WTC11 (cell line): ENCODE measurements around the gene MKLN1. TPM values are rescaled to one million over a fixed set of nuclear protein-coding genes. Genes with fewer than 3 reads are reported as not detected.

ENCODE experiments used
- ATAC-seq: fragments of 200-7000 bp; cut with Tn5 transposase; 2 replicates; pipeline ENCODE4 v1.10.0; 2021; ENCODE audit warnings: mild to moderate bottlenecking, moderate library complexity
- CTCF ChIA-PET: fragments of 300-600 bp; sonication (Branson Sonifier 250); formaldehyde crosslinking; loops from one replicate; lab custom pipeline; 2021; ENCODE audit warnings: antibody characterized with exemption; lab: Charles Lee
- POLR2A ChIA-PET: fragments of 350-600 bp; sonication (Branson Sonifier 250); formaldehyde crosslinking; loops from one replicate; lab custom pipeline; 2021; ENCODE audit warnings: antibody characterized with exemption; lab: Charles Lee
- DNase-seq: peaks from one replicate; pipeline ENCODE4 v3.0.0; 2021; ENCODE audit warnings: low spot score
- H3K27ac Mint-ChIP-seq: 2 replicates; pipeline ENCODE4 v1.8.0; 2021; ENCODE audit warnings: mixed read lengths
- H3K27me3 Mint-ChIP-seq: 2 replicates; pipeline ENCODE4 v1.8.0; 2021; ENCODE audit warnings: low read depth, mild to moderate bottlenecking, moderate library complexity, mixed read lengths
- H3K36me3 Mint-ChIP-seq: 2 replicates; pipeline ENCODE4 v1.8.0; 2021; ENCODE audit warnings: mixed read lengths
- H3K4me1 Mint-ChIP-seq: 2 replicates; pipeline ENCODE4 v1.8.0; 2022; ENCODE audit warnings: mixed read lengths
- H3K4me3 Mint-ChIP-seq: 2 replicates; pipeline ENCODE4 v1.8.0; 2021; ENCODE audit warnings: mild to moderate bottlenecking, moderate library complexity, mixed read lengths
- H3K9me3 Mint-ChIP-seq: 2 replicates; pipeline ENCODE4 v1.8.0; 2021; ENCODE audit warnings: mixed read lengths
- CBFB ChIP-seq: sonication (generic); formaldehyde crosslinking; IDR thresholded peaks from 2 replicates; pipeline ENCODE4 v1.8.1; 2022; ENCODE audit warnings: mild to moderate bottlenecking, low read depth, missing genetic modification reagents
- CREB1 ChIP-seq: sonication (generic); formaldehyde crosslinking; IDR thresholded peaks from 2 replicates; pipeline ENCODE4 v1.8.0; 2023; ENCODE audit warnings: mild to moderate bottlenecking, missing genetic modification reagents
- ELF4 ChIP-seq: sonication (generic); formaldehyde crosslinking; IDR thresholded peaks from 2 replicates; pipeline ENCODE4 v1.8.1; 2022; ENCODE audit warnings: low read depth, mild to moderate bottlenecking, moderate library complexity, missing genetic modification reagents
- FOXJ3 ChIP-seq: sonication (generic); formaldehyde crosslinking; IDR thresholded peaks from 2 replicates; pipeline ENCODE4 v1.9.0; 2021; ENCODE audit warnings: missing genetic modification reagents, mild to moderate bottlenecking, borderline replicate concordance
- FOXK1 ChIP-seq: sonication (generic); formaldehyde crosslinking; IDR thresholded peaks from 2 replicates; pipeline ENCODE4 v1.8.0; 2022; ENCODE audit warnings: mild to moderate bottlenecking, moderate library complexity, missing genetic modification reagents
- FOXP1 ChIP-seq: sonication (generic); formaldehyde crosslinking; IDR thresholded peaks from 2 replicates; pipeline ENCODE4 v1.8.0; 2022; ENCODE audit warnings: missing genetic modification reagents, mild to moderate bottlenecking, moderate library complexity, borderline replicate concordance
- JAZF1 ChIP-seq: fragments of 250-450 bp; sonication (Bioruptor Pico); IDR thresholded peaks from 2 replicates; pipeline ENCODE4 v1.9.0; 2021; ENCODE audit warnings: moderate library complexity, mild to moderate bottlenecking, inconsistent platforms
- KAT7 ChIP-seq: sonication (generic); formaldehyde crosslinking; IDR thresholded peaks from 2 replicates; pipeline ENCODE4 v1.8.1; 2023; ENCODE audit warnings: missing genetic modification reagents, mild to moderate bottlenecking, borderline replicate concordance
- NFE2L1 ChIP-seq: sonication (generic); formaldehyde crosslinking; IDR thresholded peaks from 2 replicates; pipeline ENCODE4 v1.8.1; 2023; ENCODE audit warnings: missing genetic modification reagents
- NR2C2 ChIP-seq: sonication (generic); formaldehyde crosslinking; IDR thresholded peaks from 2 replicates; pipeline ENCODE4 v1.8.0; 2022; ENCODE audit warnings: mild to moderate bottlenecking, missing genetic modification reagents
- PRRX2 ChIP-seq: fragments of 250-450 bp; sonication (Bioruptor Pico); IDR thresholded peaks from 2 replicates; pipeline ENCODE4 v1.8.0; 2021; ENCODE audit warnings: mild to moderate bottlenecking
- SMAD3 ChIP-seq: sonication (generic); formaldehyde crosslinking; IDR thresholded peaks from 2 replicates; pipeline ENCODE4 v1.8.0; 2022; ENCODE audit warnings: missing genetic modification reagents, mild to moderate bottlenecking, borderline replicate concordance
- TEAD1 ChIP-seq: sonication (generic); formaldehyde crosslinking; IDR thresholded peaks from 2 replicates; pipeline ENCODE4 v1.8.0; 2022; ENCODE audit warnings: mild to moderate bottlenecking, missing genetic modification reagents
- TEAD4 ChIP-seq: sonication (generic); formaldehyde crosslinking; IDR thresholded peaks from 2 replicates; pipeline ENCODE4 v1.8.0; 2022; ENCODE audit warnings: mild to moderate bottlenecking, missing genetic modification reagents
- ZNF317 ChIP-seq: sonication (generic); formaldehyde crosslinking; IDR thresholded peaks from 2 replicates; pipeline ENCODE4 v1.8.1; 2023; ENCODE audit warnings: low read depth, mild to moderate bottlenecking, moderate library complexity, missing genetic modification reagents, borderline replicate concordance
- ZNF396 ChIP-seq: fragments of 250-450 bp; sonication (Bioruptor Pico); IDR thresholded peaks from 2 replicates; pipeline ENCODE4 v1.8.0; 2021; ENCODE audit warnings: mild to moderate bottlenecking, moderate library complexity, borderline replicate concordance
- ZNF423 ChIP-seq: fragments of 250-450 bp; sonication (Bioruptor Pico); IDR thresholded peaks from 2 replicates; pipeline ENCODE4 v2.1.2; 2022; ENCODE audit warnings: mild to moderate bottlenecking, moderate library complexity
- total RNA-seq: library from RNA; stranded (reverse); gene quantifications from 3 replicates; pipeline ENCODE4 v1.2.3, GENCODE V29; 2021
- TF ChIP-seq, protein P1 (sequence below): sonication (generic); formaldehyde crosslinking; IDR thresholded peaks from 2 replicates; pipeline ENCODE4 v1.8.1; 2022; ENCODE audit warnings: mild to moderate bottlenecking, missing genetic modification reagents, moderate library complexity, borderline replicate concordance

The MKLN1 gene
- total RNA-seq, 1 experiment from 2014 or later: 37.6 TPM

DNA sequence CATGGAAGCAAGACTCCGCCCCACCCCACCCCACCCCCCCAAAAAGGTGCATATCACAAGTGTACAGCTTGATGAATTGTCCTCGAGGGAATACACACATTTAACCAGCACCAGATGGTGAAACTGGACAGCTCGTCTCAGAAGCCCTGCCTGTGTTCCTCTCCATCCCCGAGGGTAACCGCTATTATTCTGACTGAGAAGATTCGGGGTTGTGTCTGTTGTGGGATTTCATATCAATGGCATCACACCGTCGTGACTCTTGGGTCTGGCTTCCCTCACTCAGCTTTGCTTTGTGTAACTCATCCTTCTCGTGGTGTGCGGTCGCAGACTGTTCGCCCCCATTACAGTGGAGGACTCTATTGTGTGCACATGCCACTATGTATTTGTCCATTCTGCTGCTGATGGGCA is 209.9 kb downstream of the MKLN1 start:
- Mint-ChIP-seq H3K36me3 (peaks cover 45% of the 10 kb centered on the region), H3K4me1 (peaks cover 90% of the 10 kb centered on the region), H3K27me3 (no peaks in the 10 kb centered on the region)
- no peak for DNase-seq
- TF ChIP-seq ZNF317: no peak
- TF ChIP-seq, all 79 proteins: peak for 0
- Mint-ChIP-seq H3K9me3 (no peaks in the 10 kb centered on the region), H3K4me3 (no peak overlapping the region), H3K27ac (peak overlapping the region; percentile 89)
- CTCF ChIA-PET: interaction anchor here (0.5 to 3.1 kb wide), 3 partner anchors 9 to 216 kb away, joined by 3 to 20 read pairs (median 10); no protein-coding TSS in a partner anchor
- no peak for ATAC-seq
- POLR2A ChIA-PET: no interaction called here

DNA sequence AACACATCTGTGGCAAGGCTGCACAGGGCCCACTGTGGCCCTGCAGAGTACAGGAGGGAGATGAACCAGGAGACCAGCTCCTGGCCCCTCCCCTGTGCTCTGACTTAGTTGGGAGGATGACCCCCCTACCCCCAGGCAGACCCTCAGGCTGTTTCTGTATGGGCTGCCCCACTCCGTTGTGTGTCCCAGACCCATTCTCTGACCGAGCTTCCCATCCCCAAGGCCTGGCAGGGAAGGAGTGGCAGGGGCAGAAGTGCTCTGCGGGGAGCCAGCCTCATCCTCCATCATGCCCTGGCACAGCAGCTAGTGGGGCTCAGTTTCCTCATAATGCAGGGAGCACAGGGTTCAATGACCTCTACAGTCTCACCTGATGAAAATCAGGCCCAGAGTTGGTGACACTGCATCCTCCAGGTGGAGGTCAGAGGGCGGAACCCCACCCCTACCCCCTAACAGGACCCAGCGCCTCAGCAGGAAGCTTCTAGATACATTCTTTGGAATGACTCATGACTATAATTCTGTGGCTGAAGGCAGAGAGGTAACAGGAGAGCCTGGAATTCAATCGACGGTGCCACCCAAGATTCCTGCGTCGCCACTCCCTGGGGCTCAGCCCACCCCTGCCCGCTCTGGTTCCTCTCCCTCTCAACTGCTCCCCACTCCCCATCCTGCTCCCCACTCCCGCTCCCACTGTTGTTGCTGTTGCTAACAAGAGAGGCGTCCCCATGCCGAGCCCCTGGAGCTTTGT is 210.6 kb downstream of the MKLN1 start:
- CTCF ChIA-PET: interaction anchor here (1.1 to 3.1 kb wide), 4 partner anchors 9 to 117 kb away, joined by 3 to 20 read pairs (median 6); no protein-coding TSS in a partner anchor
- Mint-ChIP-seq H3K4me1 (peaks cover 90% of the 10 kb centered on the region), H3K27ac (peak overlapping the region; percentile 95)
- peak; percentile 7 for ATAC-seq
- TF ChIP-seq KAT7 (CRISPR knock-in tag): no peak
- 0 out of 2 replicates have a peak, but pooled peaks have one; percentile 6 for TF ChIP-seq TEAD1 (CRISPR knock-in tag)
- TF ChIP-seq, all 79 proteins: peak for 1
- no peaks in the 10 kb centered on the region for H3K27me3 Mint-ChIP-seq
- POLR2A ChIA-PET: interaction anchor here (1.2 kb wide), 1 partner anchor 19 kb away, joined by 3 read pairs; no protein-coding TSS in a partner anchor
- peaks cover 46% of the 10 kb centered on the region for H3K36me3 Mint-ChIP-seq
- no peaks in the 10 kb centered on the region for H3K9me3 Mint-ChIP-seq
- DNase-seq: no peak
- H3K4me3 Mint-ChIP-seq: no peak overlapping the region

DNA sequence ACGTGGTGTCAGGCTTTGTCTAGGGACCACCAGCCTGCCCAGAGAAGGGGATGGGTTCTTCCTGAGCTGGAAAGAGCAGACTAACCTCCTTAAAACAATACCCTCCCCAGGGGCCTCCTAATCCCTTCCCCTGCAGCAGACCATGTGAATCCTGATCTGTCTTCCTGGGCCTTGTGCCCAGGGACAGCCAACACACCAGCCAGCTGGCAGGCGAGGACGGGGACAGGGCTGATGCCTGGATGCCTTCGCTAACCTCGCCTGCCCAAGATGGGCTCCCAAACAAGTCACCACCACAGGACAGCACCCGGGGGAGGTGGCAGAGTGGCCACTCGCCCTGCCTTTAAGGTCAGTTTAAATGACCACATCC is 211.1 kb downstream of the MKLN1 start:
- DNase-seq (no peak), ATAC-seq (peak; percentile 23)
- ChIA-PET CTCF (interaction anchor here (1.1 to 3.1 kb wide), 4 partner anchors 8 to 116 kb away, joined by 3 to 20 read pairs (median 6); no protein-coding TSS in a partner anchor), POLR2A (interaction anchor here (1.1 to 1.2 kb wide), 2 partner anchors 19 to 116 kb away, joined by 3 read pairs; no protein-coding TSS in a partner anchor)
- Mint-ChIP-seq H3K36me3 (peaks cover 52% of the 10 kb centered on the region), H3K9me3 (no peaks in the 10 kb centered on the region)
- 0 out of 2 replicates have a peak, but pooled peaks have one; percentile 8 for TF ChIP-seq ZNF423
- TF ChIP-seq ELF4: no peak
- TF ChIP-seq FOXP1: no peak
- TF ChIP-seq FOXJ3 (CRISPR knock-in tag): no peak
- TF ChIP-seq CBFB (CRISPR knock-in tag): no peak
- TF ChIP-seq, all 79 proteins: peak for 1
- H3K27me3 Mint-ChIP-seq: no peaks in the 10 kb centered on the region
- H3K4me3 Mint-ChIP-seq: peak overlapping the region; percentile 37
- H3K4me1 Mint-ChIP-seq: peaks cover 90% of the 10 kb centered on the region
- peak overlapping the region; percentile 95 for H3K27ac Mint-ChIP-seq

DNA sequence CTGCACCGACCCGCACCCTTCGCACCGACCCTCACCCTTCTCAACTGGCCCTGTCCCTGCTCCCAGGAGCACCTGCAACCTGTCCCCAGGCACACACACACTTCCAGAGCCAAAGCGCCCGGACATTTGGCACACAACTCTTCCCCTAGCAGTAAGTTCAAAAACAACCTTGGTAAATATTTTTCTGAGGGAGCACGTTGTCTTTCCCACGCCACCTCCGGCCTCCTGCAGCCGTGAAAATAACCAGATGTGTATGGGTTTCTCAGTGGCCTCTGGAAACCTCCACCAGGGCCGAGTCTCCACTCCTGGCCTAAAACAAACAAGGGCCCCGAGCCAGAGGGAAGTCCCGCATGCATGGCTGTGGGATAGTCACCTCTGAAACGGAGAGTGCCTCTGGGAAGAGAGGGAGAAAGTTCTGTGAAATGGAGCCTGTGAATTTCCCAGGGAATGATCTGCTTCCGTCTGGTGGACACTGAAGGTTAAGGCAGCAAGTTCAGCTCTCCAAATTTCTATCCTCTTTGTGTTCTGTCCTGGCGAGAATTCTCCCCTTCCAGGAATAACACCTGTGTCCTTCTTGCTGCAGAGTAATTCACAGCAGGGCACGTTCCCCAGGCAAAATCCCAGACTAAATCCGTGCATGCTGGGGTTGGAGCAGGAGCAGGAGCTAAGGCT is 213.0 kb downstream of the MKLN1 start:
- H3K27ac Mint-ChIP-seq: peak overlapping the region; percentile 84
- DNase-seq (no peak), ATAC-seq (no peak; the same call in 1 of the 2 replicates)
- no peak for TF ChIP-seq SMAD3 (CRISPR knock-in tag)
- TF ChIP-seq NR2C2 (CRISPR knock-in tag): no peak
- no peak for TF ChIP-seq FOXP1
- no peak for TF ChIP-seq NFE2L1 (CRISPR knock-in tag)
- no peak for TF ChIP-seq CREB1
- TF ChIP-seq, protein P1, sequence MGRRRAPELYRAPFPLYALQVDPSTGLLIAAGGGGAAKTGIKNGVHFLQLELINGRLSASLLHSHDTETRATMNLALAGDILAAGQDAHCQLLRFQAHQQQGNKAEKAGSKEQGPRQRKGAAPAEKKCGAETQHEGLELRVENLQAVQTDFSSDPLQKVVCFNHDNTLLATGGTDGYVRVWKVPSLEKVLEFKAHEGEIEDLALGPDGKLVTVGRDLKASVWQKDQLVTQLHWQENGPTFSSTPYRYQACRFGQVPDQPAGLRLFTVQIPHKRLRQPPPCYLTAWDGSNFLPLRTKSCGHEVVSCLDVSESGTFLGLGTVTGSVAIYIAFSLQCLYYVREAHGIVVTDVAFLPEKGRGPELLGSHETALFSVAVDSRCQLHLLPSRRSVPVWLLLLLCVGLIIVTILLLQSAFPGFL (CRISPR knock-in tag): no peak
- no peak for TF ChIP-seq CBFB (CRISPR knock-in tag)
- TF ChIP-seq PRRX2 (CRISPR knock-in tag): no peak
- TF ChIP-seq JAZF1 (CRISPR knock-in tag): no peak
- no peak for TF ChIP-seq TEAD4 (CRISPR knock-in tag)
- no peak for TF ChIP-seq ZNF396 (CRISPR knock-in tag)
- no peak for TF ChIP-seq FOXK1
- ChIA-PET CTCF (interaction anchor here (0.5 to 1.8 kb wide), 6 partner anchors 13 to 148 kb away, joined by 3 to 10 read pairs (median 4); no protein-coding TSS in a partner anchor), POLR2A (interaction anchor here (0.7 kb wide), 1 partner anchor 121 kb away, joined by 3 read pairs; no protein-coding TSS in a partner anchor)
- peaks cover 92% of the 10 kb centered on the region for H3K4me1 Mint-ChIP-seq
- H3K36me3 Mint-ChIP-seq: peaks cover 56% of the 10 kb centered on the region
- peak overlapping the region; percentile 49 for H3K4me3 Mint-ChIP-seq
- no peaks in the 10 kb centered on the region for H3K9me3 Mint-ChIP-seq
- no peaks in the 10 kb centered on the region for H3K27me3 Mint-ChIP-seq
